NCI-H1105 (cell line): ENCODE measurements around the gene PAX5.

ENCODE experiments used
- DNase-seq: peaks from one replicate; lab custom pipeline; 2025; lab: John Stamatoyannopoulos, UW

The PAX5 gene

GRCh38 chr9:36902080-36902716, 131.9 kb downstream of the PAX5 start:
- DNase-seq: no peak

GRCh38 chr9:36901528-36901927, 132.5 kb downstream of the PAX5 start:
- no peak for DNase-seq

GRCh38 chr9:36900856-36901220, 133.2 kb downstream of the PAX5 start:
- DNase-seq: no peak

GRCh38 chr9:36900136-36900855, 133.8 kb downstream of the PAX5 start:
- no peak for DNase-seq

- DNase-seq: no peak
Observed at GRCh38 chr9:36899406-36899805, 134.7 kb downstream of the PAX5 start.

GRCh38 chr9:36898431-36899020, 135.5 kb downstream of the PAX5 start:
- DNase-seq: no peak

GRCh38 chr9:36897478-36897877, 136.6 kb downstream of the PAX5 start:
- no peak for DNase-seq

- no peak for DNase-seq
Observed at GRCh38 chr9:36897019-36897418, 137.0 kb downstream of the PAX5 start.

GRCh38 chr9:36896296-36896695, 137.8 kb downstream of the PAX5 start:
- no peak for DNase-seq

- DNase-seq: no peak
Observed at GRCh38 chr9:36895744-36896260, 138.3 kb downstream of the PAX5 start.

- no peak for DNase-seq
Observed at GRCh38 chr9:36894695-36895310, 139.3 kb downstream of the PAX5 start.

GRCh38 chr9:36893911-36894310, 140.2 kb downstream of the PAX5 start:
- no peak for DNase-seq

- DNase-seq: no peak
Observed at GRCh38 chr9:36893184-36893583, 140.9 kb downstream of the PAX5 start.

- no peak for DNase-seq
Observed at GRCh38 chr9:36892279-36892678, 141.8 kb downstream of the PAX5 start.

GRCh38 chr9:36891341-36891811, 142.7 kb downstream of the PAX5 start:
- DNase-seq: peak; percentile 82

- no peak for DNase-seq
Observed at GRCh38 chr9:36889844-36890243, 144.2 kb downstream of the PAX5 start.

- DNase-seq: no peak
Observed at GRCh38 chr9:36888551-36888950, 145.5 kb downstream of the PAX5 start.

GRCh38 chr9:36884721-36885120, 149.3 kb downstream of the PAX5 start:
- DNase-seq: no peak

GRCh38 chr9:36882594-36882993, 151.5 kb downstream of the PAX5 start:
- no peak for DNase-seq

- no peak for DNase-seq
Observed at GRCh38 chr9:36881743-36882441, 152.2 kb downstream of the PAX5 start.

- DNase-seq: no peak
Observed at GRCh38 chr9:36881316-36881715, 152.8 kb downstream of the PAX5 start.

- no peak for DNase-seq
Observed at GRCh38 chr9:36880075-36880474, 154.0 kb downstream of the PAX5 start.
